Stimulated activated CD4-positive, alpha-beta T cell treated with anti-CD3 and anti-CD28 coated beads, Interleukin-15, amount 100 ng/mL, for 24 hours (primary cell): ENCODE measurements around the gene C20orf204.

Source experiments
- DNase-seq: peaks from one replicate; pipeline ENCODE4 v3.0.0-alpha.2; 2020

Gene C20orf204

GRCh38 chr20:64027981-64028685, 7.8 kb upstream of the C20orf204 start:
- DNase-seq: no peak

DNA sequence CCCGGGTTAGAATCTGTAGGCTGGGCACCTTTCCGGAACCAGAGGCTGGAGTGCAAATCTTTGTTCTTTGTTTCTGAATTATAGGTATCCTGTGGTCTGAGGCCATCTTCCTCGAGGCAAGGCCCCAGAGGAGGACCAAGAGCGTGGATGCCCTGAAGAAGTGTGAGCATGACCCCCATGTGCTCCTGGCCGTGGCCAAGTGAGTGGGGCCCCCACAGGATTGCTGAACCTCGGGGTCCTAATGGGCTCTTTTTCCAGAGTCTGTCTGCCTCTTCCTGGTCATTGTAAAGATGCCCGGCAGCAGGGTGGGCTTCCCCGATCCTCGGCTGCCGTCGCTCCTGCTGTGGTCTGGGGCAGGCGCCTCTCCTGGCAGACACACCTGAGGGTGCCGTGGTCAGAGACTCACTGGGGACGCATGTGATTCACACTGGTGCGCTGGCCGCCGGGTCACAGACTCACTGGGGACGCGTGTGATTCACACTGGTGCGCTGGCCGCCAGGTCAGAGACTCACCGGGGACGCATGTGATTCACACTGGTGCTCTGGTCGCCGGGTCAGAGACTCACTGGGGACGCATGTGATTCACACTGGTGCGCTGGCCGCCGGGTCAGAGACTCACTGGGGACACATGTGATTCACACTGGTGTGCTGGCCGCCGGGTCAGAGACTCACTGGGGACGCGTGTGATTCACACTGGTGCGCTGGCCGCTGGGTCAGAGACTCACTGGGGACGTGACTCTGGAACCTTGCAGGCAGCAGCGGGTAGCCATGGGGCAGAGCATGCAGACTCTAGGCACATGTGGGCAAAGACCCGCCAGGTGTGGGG, 6.5 kb upstream of the C20orf204 start:
- no peak for DNase-seq

GRCh38 chr20:64030371-64031134, 5.4 kb upstream of the C20orf204 start:
- no peak for DNase-seq

DNA sequence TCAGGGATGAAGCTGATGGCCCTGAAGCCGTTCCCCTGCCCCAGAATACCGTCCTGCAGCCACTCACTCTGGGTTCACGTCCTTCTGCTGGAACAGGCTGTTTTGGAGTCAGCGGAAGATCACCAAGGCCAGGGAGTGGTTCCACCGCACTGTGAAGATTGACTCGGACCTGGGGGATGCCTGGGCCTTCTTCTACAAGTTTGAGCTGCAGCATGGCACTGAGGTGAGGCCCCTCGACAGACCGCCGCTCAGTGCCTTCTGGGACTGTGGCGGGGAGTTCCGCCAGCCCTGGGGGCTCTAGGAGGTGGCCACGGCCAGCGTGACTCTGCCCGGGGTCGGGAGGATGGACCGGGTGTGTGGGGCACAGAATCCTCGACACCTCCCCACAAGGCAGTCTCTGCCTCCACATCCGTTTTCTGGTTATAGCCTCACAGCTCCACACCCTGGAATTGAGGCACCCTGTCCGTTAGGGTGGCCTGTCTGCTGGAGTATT, 4.1 kb upstream of the C20orf204 start:
- no peak for DNase-seq

- DNase-seq: no peak
These were observed 3.0 kb upstream of the C20orf204 start for GRCh38 chr20:64032706-64033624.

- DNase-seq: no peak
These were observed 1.9 kb upstream of the C20orf204 start for GRCh38 chr20:64033981-64034493.

DNA sequence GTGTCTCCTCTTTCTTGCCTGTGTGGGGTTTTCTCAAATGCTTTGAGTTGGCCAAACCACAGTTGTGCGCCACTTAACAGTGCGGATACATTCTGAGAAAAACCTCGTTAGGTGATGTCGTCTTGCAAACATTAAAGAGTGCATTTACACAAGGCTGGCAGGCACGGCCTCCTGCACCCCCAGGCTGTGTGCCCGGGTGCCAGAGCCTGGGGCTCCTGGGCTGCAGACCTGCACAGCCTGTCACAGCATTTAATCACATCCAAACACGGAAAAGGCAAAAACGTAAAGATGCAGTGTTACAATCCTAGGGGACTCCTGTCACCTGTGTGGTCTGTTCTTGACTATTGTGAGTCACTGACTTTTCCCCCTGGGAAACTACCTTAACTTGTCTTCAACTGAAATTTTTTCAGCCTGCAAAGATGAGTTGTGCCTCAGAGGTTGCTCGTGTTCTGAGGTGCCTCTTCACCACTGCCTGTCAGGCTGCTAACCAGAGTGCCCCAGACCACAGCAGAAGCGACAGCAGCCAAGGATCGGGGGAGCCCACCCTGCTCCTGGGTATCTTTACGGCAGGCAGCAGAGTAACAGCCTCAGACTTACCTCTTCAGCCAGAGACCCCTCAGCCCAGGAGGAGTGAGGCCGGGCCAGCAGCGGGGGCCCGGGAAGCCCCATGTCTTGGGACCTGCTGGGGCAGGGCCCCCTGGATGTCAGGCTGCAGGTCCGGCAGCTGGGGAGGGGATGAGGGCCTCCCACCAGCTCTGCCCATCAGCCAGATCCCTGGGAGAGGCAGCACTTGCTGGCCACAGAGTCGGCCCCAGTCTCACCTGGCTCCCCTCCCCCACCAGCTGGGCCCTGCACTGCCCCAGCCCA, 683 bp upstream of the C20orf204 start:
- DNase-seq: peak; percentile 38

DNA sequence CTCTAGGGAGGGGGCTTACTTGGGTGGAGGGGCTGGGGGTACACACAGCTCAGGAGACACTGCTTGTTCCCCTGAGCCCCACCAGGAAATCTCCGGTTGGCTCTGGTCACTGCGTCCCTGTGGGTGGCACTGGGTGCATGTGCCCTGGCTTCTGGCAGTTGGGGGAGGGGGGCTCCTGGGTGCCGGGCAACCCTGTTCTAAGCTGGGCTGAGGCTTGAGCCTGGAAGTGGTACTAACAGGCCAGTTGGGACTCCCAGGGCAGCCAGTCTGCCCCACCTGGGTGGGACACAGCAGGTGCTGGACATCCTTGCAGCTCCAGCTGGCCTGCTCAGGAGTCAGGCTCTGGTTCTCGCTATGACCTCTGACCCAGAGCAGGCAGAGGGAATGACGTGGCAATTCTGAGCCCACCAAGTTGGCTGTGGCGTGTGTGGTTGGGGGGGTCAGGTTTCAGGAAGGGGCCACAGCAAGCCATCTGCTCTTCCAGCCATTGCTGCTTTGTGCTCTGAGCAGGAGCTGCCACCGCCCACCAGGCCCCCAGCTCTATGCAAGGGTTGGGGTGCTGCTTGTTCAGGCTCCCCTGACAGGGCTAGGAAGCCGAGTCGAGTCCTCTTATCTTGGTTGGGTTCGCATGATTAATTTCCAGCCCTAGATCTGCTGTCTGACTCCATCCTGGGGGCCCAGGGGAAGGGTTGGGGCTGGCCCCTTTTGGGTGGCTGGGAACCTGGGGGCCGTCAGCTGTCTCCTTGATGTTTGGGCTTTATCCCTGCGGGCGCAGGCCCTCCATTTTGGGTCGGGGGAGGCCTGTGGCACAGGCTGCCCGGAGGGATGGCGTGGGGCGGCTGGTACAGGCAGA, 590 bp downstream of the C20orf204 start:
- no peak for DNase-seq

- DNase-seq: no peak
These were observed 1.2 kb downstream of the C20orf204 start for GRCh38 chr20:64037199-64037497.

DNA sequence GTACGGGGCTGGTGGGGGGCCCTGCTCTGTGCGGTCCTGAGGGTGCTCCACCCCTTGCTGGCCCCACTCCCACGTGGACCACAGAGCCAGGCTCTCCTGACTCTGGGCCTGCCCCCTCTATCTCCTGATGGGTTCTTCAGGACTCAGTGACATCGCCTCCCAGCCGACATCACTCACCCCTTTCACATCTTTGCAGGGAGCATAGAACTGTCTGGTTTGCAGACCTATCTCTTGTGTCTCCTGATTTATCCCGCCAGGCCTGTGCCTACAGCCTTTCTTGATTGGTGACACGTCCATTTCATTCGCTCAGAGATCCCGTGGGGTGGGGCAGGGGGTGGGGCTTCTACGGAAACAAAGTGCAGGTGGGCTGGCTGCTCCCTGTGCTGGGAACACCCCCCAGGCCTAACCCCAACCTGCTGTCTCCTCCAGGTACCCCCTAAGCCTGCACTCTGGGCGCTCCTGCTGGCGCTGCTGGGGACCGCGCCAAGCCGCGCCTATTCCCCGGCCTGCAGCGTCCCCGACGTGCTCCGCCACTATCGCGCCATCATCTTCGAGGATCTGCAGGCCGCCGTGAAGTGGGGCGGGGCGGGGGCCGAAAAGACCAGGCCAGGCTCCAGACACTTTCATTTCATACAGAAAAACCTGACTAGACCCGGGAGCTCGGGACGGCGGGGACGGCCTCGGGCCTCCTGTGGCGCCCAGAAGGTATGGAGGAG, 1.7 kb downstream of the C20orf204 start:
- DNase-seq: no peak

- no peak for DNase-seq
These were observed 2.2 kb downstream of the C20orf204 start for GRCh38 chr20:64038224-64038564.

- peak; percentile 86 for DNase-seq
These were observed 2.7 kb downstream of the C20orf204 start for GRCh38 chr20:64038565-64039292.

- DNase-seq: no peak
These were observed 3.5 kb downstream of the C20orf204 start for GRCh38 chr20:64039293-64040160.

- no peak for DNase-seq
These were observed 4.5 kb downstream of the C20orf204 start for GRCh38 chr20:64040231-64041039.

DNA sequence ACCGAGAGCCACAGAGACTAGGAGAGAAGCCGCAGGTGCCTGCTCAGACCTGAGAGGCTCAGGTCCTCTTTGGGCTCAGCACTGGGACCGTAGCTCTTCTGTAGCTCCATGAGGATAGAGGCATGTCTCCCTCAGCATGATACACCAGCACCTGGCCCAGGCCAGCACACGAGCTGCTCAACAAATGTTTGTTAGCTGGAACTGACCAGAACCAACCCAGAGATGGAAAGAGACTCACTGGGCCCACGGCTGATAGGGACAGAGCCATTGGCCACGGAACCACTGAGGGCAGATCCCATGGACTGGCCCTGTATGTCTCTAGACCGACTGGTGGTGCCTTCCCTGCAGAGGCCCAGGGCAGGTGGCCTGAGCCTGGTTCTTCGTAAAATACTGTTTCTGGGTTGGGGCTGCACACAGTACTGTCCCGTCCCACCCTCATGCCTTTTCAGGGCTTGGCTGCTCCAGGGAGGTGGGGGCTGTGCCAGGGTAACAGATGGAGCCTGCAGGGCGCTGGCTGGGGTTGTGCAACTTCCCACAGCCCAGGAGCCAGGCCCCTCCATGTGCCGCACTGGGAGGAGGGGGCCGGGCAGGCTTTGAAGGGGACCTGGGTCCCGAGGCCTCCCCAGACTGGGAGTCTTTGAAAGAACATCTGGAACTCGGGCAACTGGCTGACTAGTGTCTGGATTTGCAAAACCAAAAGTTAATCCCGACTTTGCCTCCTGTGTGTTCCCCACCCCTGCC, 5.2 kb downstream of the C20orf204 start:
- no peak for DNase-seq

GRCh38 chr20:64041781-64042053, 5.7 kb downstream of the C20orf204 start:
- no peak for DNase-seq
